HG02759 (cell line): ENCODE data around the gene GPR142.

Experiments
- ATAC-seq: cut with Tn5 transposase; IDR thresholded peaks from one replicate; pipeline ENCODE4 v1.9.1; 2021; ENCODE audit warnings: mild to moderate bottlenecking, moderate library complexity; ENCODE audit not compliant: unreplicated experiment

Gene GPR142

DNA sequence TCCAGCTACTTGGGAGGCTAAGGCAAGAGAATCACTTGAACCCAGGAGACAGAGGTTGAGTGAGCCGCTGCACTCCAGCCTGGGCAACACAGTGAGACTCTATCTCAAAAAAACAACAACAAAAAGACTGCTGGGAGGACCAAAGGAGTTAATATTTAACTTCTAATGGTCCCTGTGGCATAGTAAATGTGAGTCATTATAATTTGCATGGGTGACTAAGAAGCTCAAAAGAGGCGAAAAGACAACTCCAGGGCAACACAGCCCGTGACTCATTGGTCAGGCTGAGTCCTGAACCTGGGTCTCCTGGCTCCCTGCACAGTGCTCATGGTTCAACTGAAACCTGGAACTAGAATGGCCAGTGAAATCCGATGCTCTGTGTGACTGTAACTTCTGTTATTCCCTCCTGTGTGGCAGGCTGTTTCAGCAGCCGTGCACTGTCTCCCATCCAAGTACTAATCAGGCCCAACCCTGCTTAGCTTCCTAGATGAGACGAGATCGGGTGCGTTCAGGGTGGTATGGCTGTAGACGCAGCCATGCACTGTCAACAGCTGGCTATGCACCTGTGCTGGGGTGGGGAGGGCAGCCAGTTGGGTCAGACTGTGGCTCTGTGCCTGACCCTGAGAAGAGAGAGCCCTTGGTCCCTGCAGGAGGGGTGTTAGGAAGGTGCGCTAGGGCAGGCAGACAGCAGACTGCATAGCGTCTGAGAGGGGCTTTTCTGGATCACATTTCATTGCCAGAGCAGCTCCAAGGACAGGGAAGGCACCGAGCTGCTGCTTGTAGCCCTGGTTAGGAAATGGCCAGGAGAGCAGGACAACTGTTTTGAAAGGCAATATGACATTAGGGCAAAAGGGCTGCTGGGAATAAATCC lies 50.1 kb downstream of the GPR142 start:
- peak; percentile 85 for ATAC-seq

- no peak for ATAC-seq
These were observed 52.7 kb downstream of the GPR142 start for GRCh38 chr17:74419928-74420411.
